Measurements from ENCODE around the gene THOC2.
A peak's percentile ranks its signal among the peaks of the same experiment; 100 is the strongest.
"Not testable (repeated sequence)": the region's sequence is repeated elsewhere in the genome, so short reads cannot be mapped to it uniquely, and the experiment has no call there.

Gene THOC2, protein sequence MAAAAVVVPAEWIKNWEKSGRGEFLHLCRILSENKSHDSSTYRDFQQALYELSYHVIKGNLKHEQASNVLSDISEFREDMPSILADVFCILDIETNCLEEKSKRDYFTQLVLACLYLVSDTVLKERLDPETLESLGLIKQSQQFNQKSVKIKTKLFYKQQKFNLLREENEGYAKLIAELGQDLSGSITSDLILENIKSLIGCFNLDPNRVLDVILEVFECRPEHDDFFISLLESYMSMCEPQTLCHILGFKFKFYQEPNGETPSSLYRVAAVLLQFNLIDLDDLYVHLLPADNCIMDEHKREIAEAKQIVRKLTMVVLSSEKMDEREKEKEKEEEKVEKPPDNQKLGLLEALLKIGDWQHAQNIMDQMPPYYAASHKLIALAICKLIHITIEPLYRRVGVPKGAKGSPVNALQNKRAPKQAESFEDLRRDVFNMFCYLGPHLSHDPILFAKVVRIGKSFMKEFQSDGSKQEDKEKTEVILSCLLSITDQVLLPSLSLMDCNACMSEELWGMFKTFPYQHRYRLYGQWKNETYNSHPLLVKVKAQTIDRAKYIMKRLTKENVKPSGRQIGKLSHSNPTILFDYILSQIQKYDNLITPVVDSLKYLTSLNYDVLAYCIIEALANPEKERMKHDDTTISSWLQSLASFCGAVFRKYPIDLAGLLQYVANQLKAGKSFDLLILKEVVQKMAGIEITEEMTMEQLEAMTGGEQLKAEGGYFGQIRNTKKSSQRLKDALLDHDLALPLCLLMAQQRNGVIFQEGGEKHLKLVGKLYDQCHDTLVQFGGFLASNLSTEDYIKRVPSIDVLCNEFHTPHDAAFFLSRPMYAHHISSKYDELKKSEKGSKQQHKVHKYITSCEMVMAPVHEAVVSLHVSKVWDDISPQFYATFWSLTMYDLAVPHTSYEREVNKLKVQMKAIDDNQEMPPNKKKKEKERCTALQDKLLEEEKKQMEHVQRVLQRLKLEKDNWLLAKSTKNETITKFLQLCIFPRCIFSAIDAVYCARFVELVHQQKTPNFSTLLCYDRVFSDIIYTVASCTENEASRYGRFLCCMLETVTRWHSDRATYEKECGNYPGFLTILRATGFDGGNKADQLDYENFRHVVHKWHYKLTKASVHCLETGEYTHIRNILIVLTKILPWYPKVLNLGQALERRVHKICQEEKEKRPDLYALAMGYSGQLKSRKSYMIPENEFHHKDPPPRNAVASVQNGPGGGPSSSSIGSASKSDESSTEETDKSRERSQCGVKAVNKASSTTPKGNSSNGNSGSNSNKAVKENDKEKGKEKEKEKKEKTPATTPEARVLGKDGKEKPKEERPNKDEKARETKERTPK (N-terminal part only)
- total RNA-seq, result 45.0 to 121 (median 87.3) reads per million in 17 experiments

DNA sequence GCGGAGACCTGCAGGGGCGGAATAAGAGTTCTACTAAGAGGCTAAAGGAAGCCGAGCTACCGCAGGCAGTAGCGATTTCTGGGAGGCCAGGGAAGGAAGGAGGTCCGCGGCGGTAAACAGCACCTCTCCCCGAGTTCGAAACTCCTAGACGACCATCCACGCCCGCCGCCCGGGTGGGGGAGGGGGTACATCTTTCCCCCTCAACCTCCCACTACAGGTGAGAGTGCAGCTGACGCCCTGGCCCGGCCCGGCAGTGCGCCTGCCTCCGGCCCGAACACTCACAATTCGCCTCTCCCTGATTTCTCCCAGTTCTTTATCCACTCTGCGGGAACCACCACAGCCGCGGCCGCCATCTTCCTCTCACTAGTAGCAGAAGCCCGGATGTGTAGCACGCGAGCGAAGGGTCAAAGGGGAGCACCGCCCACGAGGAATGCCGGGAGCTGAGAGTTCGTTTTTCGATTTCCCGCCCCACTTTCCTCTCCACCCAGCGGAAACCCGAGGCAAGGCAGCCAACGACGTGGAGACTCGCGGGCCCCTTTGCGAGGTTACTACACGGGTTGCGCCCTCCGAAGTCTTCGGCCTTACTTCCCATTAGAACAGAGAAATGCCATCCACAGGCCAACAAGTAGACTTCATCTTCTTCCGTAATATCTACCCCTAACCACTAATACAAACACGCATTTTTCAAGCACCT lies at the start of gene THOC2:
THOC2 (minus strand) TSS at position 383 of the 694 bp plus-strand sequence; CDS start at position 353, 30 bp downstream.
- peak; percentile 88 to 93 (median 92) for DNase-seq

DNA sequence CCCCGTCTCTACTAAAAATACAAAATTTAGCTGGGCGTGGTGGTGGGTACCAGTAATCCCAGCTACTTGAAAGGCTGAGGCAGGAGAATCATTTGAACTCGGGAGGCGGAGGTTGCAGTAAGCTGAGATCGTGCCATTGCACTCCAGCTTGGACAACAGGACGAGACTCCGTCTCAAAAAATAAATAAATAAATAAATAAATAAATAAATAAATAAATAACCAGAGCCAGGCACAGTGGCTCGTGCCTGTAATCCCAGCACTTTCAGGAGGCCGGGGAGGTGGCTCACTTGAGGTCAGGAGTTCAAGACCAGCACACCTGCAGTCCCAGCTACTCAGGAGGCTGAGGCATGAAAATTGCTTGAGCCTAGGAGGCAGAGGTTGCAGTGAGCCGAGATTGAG lies 48.9 kb upstream of the THOC2 start:
- not testable (repeated sequence) for DNase-seq

DNA sequence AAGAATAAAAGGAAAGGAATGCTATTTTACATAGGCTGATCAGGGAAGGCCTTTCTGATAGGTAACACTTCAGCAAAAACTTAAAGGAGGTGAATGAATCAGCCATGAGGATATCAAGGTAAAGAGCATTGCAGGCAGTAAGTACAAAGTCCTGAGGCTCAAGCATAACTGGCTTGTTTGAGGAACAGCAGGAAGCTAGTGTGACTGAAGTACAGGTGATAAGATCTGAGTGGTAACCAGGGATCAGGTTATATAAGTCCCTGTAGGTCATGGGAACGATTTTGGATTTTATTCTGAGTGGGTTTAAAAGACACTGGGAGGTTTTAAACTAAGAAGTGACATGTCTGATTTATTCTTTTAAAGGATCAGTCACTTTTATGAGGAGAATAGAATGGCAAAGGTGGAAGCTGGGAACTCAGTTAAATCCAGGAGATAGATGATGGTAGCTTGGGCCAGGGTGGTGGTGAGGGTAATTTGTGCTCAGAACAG lies 47.1 kb upstream of the THOC2 start:
- DNase-seq, result no peak

DNA sequence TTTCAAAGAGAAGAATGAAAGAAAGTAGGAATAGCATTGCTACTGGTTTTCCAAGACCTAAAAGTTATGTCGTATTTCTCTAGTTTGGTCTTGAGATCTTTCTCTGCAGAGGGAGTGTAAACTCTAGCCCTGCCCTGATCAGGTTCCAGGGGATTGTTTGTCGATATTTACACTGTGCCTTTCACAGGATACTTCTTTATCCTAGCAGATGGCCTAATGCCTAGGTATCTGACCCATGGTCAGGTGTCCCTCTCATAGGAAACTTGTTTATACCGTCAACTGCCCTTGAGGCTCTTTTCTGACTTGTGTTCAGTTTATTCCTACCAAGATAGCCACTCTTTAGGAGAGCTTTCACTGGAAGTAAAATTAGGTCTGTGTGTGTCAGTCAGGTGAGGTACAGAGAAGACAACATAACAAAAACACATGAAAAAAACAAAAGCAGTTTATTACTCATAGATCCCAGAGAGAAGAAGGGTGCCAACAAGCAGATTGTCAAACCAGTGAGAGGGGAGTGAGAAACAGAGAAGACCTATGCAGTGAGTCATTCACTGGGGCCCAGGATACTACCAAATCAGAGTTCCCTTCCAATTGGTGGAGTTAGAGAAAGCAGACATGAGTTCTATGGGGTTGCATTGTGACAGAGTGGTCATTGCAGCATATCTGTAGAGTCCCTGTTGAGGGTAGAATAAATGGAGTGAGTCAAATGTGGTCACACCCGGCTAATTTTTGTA lies 40.6 kb upstream of the THOC2 start:
- DNase-seq, result peak in 3 of 4 experiments; percentile 3 to 17 (median 7)

DNA sequence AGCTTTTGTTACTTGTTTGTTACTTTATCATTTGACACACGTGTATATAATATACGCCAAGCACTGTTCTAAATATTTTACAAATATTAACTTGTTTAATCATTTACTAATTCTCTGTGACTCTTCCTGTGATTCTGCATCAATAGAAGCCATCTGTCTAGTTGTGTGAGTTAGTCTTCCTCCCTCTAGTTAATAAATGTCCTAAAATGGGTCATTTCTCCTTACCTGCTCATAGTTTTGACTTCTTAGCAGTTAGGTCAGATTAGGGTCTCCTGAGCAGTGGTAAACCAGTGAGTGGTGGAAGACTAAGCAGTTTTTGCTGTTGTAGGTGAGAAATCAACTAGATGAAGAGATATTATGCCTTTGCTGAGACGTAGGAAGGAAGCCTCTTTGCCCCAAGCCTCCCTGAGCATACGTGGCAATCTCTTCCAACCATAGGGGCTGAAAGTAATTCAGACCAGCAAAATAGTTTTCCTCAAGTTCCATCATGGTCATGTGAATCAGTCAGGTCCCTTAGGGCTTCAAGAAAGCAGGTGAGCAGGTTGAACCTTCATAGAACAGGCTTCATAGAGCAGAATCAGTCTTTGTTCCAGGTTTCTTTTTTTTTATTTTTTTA lies 38.7 kb upstream of the THOC2 start:
- DNase-seq, result no peak

DNA sequence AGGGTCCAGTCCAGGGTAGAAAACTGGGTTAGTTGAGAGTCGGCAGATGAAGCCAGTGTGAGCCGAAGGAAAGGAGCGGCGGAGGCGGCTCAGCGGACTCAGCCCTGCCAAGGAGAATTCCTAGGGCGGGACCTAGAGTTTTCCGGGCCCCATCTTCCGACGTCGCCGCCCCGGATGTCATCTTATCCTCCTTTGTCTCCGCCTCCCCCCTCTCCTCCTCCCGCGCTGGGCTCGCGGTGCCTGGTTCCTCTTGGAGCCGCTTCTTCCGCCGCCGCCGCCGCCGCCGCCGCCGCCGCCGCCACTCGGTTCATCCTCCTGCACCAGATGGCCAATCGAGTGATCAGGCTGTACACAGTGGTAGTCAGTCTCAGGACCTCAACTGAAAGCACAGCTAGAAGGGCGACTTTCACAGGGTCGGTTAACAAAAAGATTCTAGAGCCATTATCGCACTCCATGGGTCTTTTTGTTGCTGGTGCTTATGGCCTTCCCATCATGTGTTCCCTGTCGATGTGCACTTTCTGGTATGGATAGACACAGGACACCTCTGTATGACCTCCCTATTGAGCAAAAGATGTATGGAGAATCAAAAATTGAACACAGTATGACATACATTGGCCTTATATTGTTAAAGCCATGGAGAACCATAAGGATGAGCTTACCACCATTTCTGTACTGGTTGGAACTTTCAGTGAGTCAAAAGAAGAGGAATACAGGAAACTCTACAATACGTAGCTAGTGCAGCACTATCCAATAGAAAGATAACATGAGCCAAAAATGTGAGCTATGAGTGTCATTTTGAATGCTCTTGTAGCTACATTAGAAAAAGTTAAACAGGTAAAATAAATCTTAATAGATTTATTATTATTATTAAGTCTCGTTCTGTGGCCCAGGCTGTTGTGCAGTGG lies 32.4 kb upstream of the THOC2 start:
- DNase-seq, result peak; percentile 83 to 93 (median 90)

DNA sequence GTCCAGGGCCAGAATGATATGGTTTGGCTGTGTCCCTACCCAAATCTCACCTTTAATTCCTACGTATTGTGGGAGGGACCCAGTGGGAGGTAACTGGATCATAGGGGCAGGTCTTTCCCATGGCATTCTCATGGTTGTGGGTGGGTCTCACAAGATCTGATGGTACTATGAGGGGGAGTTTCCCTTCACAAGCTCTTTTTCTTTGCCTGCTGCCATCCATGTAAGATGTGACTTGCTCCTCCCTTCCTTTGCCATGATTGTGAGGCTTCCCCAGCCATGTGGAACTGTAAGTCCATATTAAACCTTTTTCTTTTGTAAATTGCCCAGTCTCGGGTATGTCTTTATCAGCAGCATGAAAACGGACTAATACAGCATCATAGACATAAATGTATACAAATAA lies 27.0 kb upstream of the THOC2 start:
- not testable (repeated sequence) for DNase-seq

DNA sequence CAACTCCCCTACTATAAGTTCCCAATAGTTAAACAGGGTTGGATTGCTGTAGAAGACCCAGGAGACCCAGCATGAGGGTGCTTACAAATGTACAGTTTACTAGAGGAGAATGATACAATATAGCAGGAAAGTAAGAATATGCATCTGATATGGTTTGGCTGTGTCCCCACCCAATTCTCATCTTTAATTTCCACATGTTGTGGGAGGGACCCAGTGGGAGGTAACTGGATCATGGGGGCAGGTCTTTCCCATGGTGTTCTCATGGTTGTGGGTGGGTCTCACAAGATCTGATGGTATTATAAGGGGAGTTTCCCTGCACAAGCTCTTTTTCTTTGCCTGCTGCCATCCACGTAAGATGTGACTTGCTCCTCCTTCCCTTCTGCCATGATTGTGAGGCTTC lies 24.9 kb upstream of the THOC2 start:
- DNase-seq, result not testable (repeated sequence)

DNA sequence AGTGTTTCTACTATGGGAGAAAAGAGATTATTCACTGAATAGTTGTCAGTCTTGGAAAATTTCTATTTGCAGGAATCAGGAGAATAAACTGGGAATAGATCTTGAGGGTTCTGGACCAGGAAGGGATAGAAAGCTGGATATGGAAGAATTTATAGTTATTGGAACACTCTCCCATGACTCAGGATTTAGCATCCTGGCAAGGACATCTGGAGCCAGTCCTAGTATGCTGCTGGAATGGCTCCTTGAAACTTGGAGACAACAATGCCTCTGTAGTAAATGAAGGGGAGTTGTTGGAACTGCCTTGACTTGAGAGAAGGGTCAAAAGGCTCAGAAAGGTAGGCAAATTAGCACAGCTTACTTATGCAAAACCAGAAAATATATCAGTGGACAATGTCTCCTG lies 23.5 kb upstream of the THOC2 start:
- no peak for DNase-seq

DNA sequence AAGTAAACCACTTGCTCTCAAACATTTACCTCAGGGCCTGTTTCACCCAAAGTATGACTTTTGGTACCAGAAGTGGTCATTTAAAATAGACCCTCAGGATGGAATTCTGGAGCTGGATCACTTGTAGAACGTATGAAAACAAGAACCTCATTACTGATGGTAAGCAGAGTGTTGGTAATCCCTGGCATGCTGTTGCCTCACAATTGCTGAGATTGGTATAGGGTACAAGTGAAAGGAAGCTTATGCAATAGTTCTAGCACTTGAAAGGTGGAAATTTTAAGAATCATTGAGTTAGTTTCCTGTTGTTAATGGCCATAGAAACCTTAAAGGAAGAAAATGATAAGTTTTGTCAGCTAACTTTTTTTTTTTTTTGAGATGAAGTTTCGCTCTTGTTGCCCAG lies 22.3 kb upstream of the THOC2 start:
- DNase-seq, result no peak

DNA sequence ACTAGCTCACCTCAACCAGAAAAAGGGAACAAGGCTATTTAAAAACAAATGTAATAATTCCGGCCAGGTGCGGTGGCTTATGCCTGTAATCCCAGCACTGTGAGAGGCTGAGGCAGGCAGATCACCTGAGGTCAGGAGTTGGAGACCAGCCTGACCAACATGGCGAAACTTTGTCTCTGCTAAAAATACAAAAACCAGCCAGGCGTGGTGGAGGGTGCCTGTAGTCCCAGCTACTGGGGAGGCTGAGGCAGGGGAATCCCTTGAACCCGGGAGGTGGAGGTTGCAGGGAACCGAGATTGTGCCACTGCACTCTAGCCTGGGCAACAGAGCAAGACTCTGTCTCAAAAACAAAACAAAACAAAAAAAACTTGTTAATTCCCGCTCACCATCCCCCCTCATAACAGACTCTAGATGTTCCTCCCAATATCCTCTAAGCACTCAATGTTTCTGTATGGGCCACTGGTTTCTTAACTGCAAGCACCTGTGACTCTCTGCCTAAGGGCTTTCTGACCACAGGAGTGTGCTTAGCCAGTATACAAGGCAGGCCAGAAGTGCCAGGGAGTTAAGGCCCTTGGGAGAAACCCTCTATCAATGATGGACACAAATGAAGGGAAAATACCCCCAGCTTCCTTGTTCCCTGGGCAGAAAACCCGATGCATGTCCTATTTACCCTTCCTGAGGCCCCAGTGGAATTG lies 21.0 kb upstream of the THOC2 start:
- DNase-seq, result no peak

DNA sequence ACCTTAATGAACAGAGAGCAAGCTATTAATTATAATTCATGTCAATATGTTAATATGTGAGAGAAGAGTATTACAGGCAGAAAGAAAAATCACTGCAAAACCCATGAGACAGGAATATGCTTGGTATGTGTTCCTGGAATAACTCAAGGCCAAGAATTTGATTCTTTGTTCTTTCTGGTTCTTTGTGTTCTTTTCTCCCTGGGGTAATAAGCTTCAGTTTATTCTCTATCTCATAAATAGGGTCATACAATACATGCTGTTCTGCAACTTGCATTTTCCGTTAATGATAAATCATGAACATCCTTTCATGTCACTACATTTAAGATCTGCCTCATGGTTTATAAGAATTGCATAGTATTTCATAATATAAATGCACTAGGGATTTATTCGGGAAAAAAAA lies 16.8 kb upstream of the THOC2 start:
- no peak for DNase-seq

DNA sequence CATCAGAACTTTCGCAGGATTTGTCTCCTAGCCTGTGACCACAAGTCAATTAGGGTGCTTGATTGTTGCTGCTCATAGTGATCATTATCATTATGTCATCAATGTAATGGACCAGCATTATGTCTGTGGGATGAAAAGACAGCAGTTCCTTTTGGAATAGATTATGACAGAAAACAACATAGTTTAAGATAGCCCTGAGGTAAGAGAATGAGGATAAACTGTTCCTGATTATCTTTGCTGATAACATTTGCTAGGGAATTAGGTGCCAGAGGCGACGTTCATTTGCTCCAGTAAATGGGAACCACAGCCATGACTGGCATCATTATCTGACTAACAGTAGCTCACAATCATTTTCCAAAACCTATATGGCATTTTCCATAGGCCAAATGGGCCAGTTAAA lies 12.7 kb upstream of the THOC2 start:
- DNase-seq, result no peak

DNA sequence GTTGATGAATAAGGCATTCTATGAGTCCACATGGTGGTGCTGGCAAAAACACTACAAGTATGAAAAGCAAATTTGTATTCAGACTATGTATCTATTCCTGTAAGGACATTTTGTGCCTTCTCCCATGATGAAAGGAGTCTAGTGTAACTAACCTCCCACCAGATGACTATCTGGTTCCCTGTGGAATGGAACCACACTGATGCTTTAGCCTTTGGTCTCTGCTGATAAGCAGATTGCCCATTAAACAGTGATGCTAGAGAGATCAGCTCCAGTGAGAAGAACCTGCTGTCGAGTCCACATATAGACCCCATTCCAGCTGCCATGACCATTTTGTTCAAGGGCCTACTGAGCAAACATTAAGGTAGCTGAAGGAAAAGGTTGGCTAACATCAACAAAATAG lies 10.5 kb upstream of the THOC2 start:
- DNase-seq, result no peak

DNA sequence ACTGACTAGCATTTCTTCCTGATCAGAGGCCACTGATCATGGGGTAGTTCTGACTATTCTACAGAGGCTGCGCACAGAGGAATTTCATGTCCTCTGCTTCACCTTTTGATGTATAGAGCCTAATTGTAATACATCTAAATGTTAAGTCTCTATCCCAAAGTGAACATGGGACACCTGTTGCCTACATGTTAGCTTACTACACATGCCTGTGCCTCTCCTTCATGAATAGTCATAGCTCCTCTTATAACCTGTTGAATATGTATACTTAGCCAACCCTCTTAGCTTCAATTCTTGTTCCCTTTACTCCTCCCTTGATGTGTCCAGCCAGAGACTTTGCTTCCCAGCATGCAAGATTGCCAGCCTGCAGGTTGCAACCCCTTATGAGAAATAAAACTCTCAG lies 9.6 kb upstream of the THOC2 start:
- no peak for DNase-seq

DNA sequence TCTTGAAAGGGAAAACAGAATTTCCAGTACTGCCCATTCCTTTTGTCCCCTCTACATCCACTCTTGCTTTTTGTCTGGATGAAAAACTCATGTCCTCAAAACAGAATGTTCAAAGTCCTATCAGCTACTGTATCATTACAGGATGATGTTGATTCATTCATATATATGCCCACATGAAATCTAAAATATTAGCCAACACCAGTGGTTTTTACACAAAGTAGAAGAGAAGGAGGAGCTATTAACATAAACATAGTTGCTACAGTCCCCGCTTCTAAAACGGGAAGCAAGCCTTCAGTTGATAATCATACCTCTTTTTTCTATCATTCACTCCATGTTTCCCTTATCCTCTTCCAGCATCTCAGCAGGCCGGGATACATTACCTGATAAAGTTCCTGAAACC lies 7.7 kb upstream of the THOC2 start:
- peak in 2 of 4 experiments; percentile 43 to 62 for DNase-seq

DNA sequence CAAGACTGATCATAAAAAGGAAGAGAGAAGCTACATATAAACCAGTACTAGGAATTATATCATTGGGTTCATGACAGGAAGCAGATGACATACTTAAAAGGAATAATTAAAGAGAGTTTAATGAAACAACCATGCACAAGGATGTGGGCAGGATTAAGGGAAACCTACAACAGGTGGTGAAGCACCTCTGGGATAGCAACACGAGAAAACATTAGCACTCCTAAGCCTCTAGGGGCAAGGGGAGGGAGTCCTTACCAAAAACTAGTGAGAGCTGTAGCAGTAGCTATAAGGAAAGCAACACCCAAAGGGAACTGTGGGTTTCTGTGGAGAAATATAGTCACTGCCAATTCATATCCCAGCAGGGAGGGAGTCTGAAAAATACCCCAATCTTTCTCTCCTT lies 7.2 kb upstream of the THOC2 start:
- peak in 1 of 4 experiments; percentile 3 for DNase-seq

DNA sequence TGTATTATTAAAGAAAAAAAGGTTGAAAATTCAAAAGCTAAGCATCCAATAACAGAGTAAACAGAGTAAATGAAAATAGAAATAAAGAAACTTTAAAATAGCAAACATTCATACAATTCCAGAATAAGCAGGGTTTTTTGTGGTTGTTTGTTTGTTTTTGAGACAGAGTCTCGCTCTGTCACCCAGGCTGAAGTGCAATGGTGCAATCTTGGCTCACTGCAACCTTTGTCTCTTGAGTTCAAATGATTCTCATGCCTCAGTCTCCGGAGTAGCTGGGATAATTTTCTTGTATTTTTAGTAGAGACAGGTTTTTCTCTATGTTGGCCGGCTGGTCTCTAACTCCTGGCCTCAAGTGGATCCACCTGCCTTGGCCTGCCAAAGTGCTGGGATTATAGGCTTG lies 6.6 kb upstream of the THOC2 start:
- no peak for DNase-seq

Data from suppressor macrophage (primary cell).